HepG2 (cell line): Measurements from ENCODE around the gene SERTAD3. TPM values are rescaled to one million over a fixed set of nuclear protein-coding genes. Genes with fewer than 3 reads are reported as not detected.

Experiments
- ATF1 ChIP-seq: IDR thresholded peaks from 2 replicates; pipeline ENCODE4 v1.6.1; 2016; ENCODE audit warnings: mild to moderate bottlenecking, control low read depth
- BCLAF1 ChIP-seq: fragments of 450-650 bp; IDR thresholded peaks from 2 replicates; pipeline ENCODE4 v1.6.1; 2017; ENCODE audit warnings: mild to moderate bottlenecking
- CBX5 ChIP-seq: sonication (generic); formaldehyde crosslinking; IDR thresholded peaks from 2 replicates; pipeline ENCODE4 v1.4.0; 2020; ENCODE audit warnings: missing genetic modification reagents, borderline replicate concordance
- CEBPZ ChIP-seq: IDR thresholded peaks from 2 replicates; pipeline ENCODE4 v1.6.1; 2012; ENCODE audit warnings: low read length, improper control_type of control experiment
- CENPT ChIP-seq: sonication (generic); formaldehyde crosslinking; IDR thresholded peaks from 2 replicates; pipeline ENCODE4 v1.8.0; 2022; ENCODE audit warnings: low read depth, mild to moderate bottlenecking, moderate library complexity, missing genetic modification reagents
- ELF3 ChIP-seq: IDR thresholded peaks from 2 replicates; pipeline ENCODE4 v1.6.1; 2016; ENCODE audit warnings: missing genetic modification reagents, missing compliant biosample characterization
- FOXP1 ChIP-seq, 2 experiments: fragments of 450-650 bp in 1 of 2; IDR thresholded peaks; 2 replicates each; pipeline ENCODE4 v1.6.1; 2017 to 2018; ENCODE audit warnings: antibody characterized with exemption in 1 of 2
- ISL2 ChIP-seq: sonication (generic); formaldehyde crosslinking; IDR thresholded peaks from 2 replicates; pipeline ENCODE4 v1.5.0; 2020; ENCODE audit warnings: missing genetic modification reagents
- KAT7 ChIP-seq: IDR thresholded peaks from 2 replicates; pipeline ENCODE4 v1.6.1; 2018; ENCODE audit warnings: borderline replicate concordance, missing compliant biosample characterization
- MEIS2 ChIP-seq: sonication (generic); formaldehyde crosslinking; IDR thresholded peaks from 2 replicates; pipeline ENCODE4 v1.9.0; 2021; ENCODE audit warnings: mild to moderate bottlenecking, missing genetic modification reagents
- NBN ChIP-seq: fragments of 450-650 bp; conservative IDR thresholded peaks from 2 replicates; pipeline ENCODE4 v1.6.1; 2017
- NFE2L1 ChIP-seq: sonication (generic); formaldehyde crosslinking; IDR thresholded peaks from 2 replicates; pipeline ENCODE4 v1.4.0; 2020; ENCODE audit warnings: missing genetic modification reagents, mild to moderate bottlenecking, borderline replicate concordance
- TSC22D2 ChIP-seq: sonication (generic); formaldehyde crosslinking; IDR thresholded peaks from 2 replicates; pipeline ENCODE4 v1.5.1; 2020; ENCODE audit warnings: missing genetic modification reagents, mild to moderate bottlenecking, borderline replicate concordance
- ZHX1 ChIP-seq: sonication (generic); formaldehyde crosslinking; IDR thresholded peaks from 2 replicates; pipeline ENCODE4 v1.8.1; 2022; ENCODE audit warnings: low read depth, mild to moderate bottlenecking, missing genetic modification reagents
- ZNF547 ChIP-seq: sonication (generic); formaldehyde crosslinking; IDR thresholded peaks from 2 replicates; pipeline ENCODE4 v1.5.1; 2020; ENCODE audit warnings: mild to moderate bottlenecking, missing genetic modification reagents
- ZNF580 ChIP-seq: IDR thresholded peaks from 2 replicates; pipeline ENCODE4 v1.6.1; 2016; ENCODE audit warnings: low read depth, borderline replicate concordance
- ZNF629 ChIP-seq: sonication (generic); formaldehyde crosslinking; conservative IDR thresholded peaks from 2 replicates; pipeline ENCODE4 v1.5.0; 2020; ENCODE audit warnings: missing genetic modification reagents
- ZNF761 ChIP-seq: sonication (generic); formaldehyde crosslinking; conservative IDR thresholded peaks from 2 replicates; pipeline ENCODE4 v1.4.0; 2020; ENCODE audit warnings: mild to moderate bottlenecking, missing genetic modification reagents
- ZNF766 ChIP-seq: sonication (generic); formaldehyde crosslinking; IDR thresholded peaks from 2 replicates; pipeline ENCODE4 v1.5.0; 2020; ENCODE audit warnings: missing genetic modification reagents, borderline replicate concordance
- ZZZ3 ChIP-seq: sonication (generic); formaldehyde crosslinking; IDR thresholded peaks from 2 replicates; pipeline ENCODE4 v1.4.0; 2020; ENCODE audit warnings: missing genetic modification reagents, mild to moderate bottlenecking, borderline replicate concordance
- polyA plus RNA-seq, 8 experiments: library from polyadenylated mRNA; depleted of rRNA in 3 of 8; stranded (reverse) in 7 of 8; unstranded in 1 of 8; fragments of >200 nt; fragmentation: Illumina TruSeq in 4 of 8; extraction: Trizol in 4 of 8; gene quantifications; 2 replicates each; pipeline versions ENCODE4 v1.2.1 to v1.2.3, GENCODE V29; 2011 to 2016; ENCODE audit warnings: low read depth in 4 of 8, missing spikeins in 1 of 8, mixed read lengths in 1 of 8; ENCODE audit not compliant: insufficient read depth in 1 of 8
- total RNA-seq, 5 experiments: library from RNA; depleted of rRNA; stranded (reverse); fragments of >200 nt; fragmentation: Illumina TruSeq; extraction: Trizol; gene quantifications; 2 replicates each; pipeline ENCODE4 v1.2.3, GENCODE V29; 2016; ENCODE audit warnings: low read depth in 1 of 5

Gene SERTAD3
- total and polyA plus RNA-seq, 2 of the 13 experiments (the other 11 are each of a cell fraction or from before 2014, with no cell fraction given): 9.6 to 16.9 TPM

GRCh38 chr19:40444000-40444824 is at the start of gene SERTAD3 (continued):
- no peak for TF ChIP-seq ZHX1
- TF ChIP-seq CBX5 (CRISPR knock-in tag): no peak
- peak; percentile 37 for TF ChIP-seq ISL2 (CRISPR knock-in tag)
- no peak for TF ChIP-seq ZNF761 (CRISPR knock-in tag)
- TF ChIP-seq BCLAF1: no peak
- no peak for TF ChIP-seq NFE2L1 (CRISPR knock-in tag)
- 0 out of 2 replicates have a peak, but pooled peaks have one; percentile 33 for TF ChIP-seq ELF3 (CRISPR knock-in tag)
- TF ChIP-seq TSC22D2 (CRISPR knock-in tag): peak; percentile 16; the same call in 1 of the 2 replicates
- no peak for TF ChIP-seq NBN
- peak; percentile 62; the same call in 1 of the 2 replicates for TF ChIP-seq KAT7 (CRISPR knock-in tag)
- TF ChIP-seq ZNF629 (CRISPR knock-in tag): no peak
- TF ChIP-seq ZNF766 (CRISPR knock-in tag): peak; percentile 16; the same call in 1 of the 2 replicates
- TF ChIP-seq CEBPZ: no peak
- TF ChIP-seq ZNF580: no peak; the same call in 1 of the 2 replicates
- 0 out of 2 replicates have a peak, but pooled peaks have one; percentile 27 for TF ChIP-seq ZNF547 (CRISPR knock-in tag)
- TF ChIP-seq FOXP1 (IDR thresholded peaks at IDR 0.05): no peak
- TF ChIP-seq FOXP1 (CRISPR knock-in tag; IDR thresholded peaks at IDR 0.05): no peak
- TF ChIP-seq ZZZ3: 0 out of 2 replicates have a peak, but pooled peaks have one; percentile 18
- TF ChIP-seq MEIS2: peak; percentile 61; the same call in 1 of the 2 replicates
- TF ChIP-seq CENPT (CRISPR knock-in tag): no peak
- peak; percentile 86; the same call in 1 of the 2 replicates for TF ChIP-seq ATF1 (CRISPR knock-in tag)
